ENCODE data around the gene DAZL. TPM values are rescaled to one million over a fixed set of nuclear protein-coding genes. Genes with fewer than 3 reads are reported as not detected.

DAZL gene
- polyA plus RNA-seq, 3 donors: not detected

GRCh38 chr3:16609927-16610580 is 4.8 kb upstream of the DAZL start:
- DNase-seq: no peak

GRCh38 chr3:16608816-16609215 is 3.6 kb upstream of the DAZL start:
- Histone ChIP-seq H3K27ac (ENCODE audit: low read depth in 1 of 2, low read length in 2 of 2) (no peak overlapping the region), H4K20me1 (ENCODE audit: insufficient read depth, low read length) (no peaks in the 10 kb centered on the region), H3K79me2 (ENCODE audit: insufficient read depth, low read length) (no peaks in the 10 kb centered on the region), H3K4me2 (replicated peaks; ENCODE audit: extremely low read depth, low read length, poor library complexity, severe bottlenecking) (no peak overlapping the region), H3K36me3 (replicated peaks in 1 of 2; ENCODE audit: control insufficient read depth in 1 of 2, insufficient read depth in 2 of 2, low read length in 2 of 2) (no peaks in the 10 kb centered on the region), H3K4me1 (ENCODE audit: control insufficient read depth in 1 of 2, insufficient read depth in 2 of 2, low read length in 2 of 2) (no peaks in the 10 kb centered on the region), H3K9ac (ENCODE audit: insufficient read depth, low read length, poor library complexity, severe bottlenecking) (no peak overlapping the region), H3K27me3 (ENCODE audit: control insufficient read depth in 2 of 2, insufficient read depth in 2 of 2, low read length in 2 of 2) (no peaks in the 10 kb centered on the region), H3K4me3 (replicated peaks in 1 of 3; ENCODE audit: low read depth in 2 of 3, low read length in 3 of 3) (no peak overlapping the region), H3K9me3 (replicated peaks in 1 of 2; ENCODE audit: control insufficient read depth in 1 of 2, insufficient read depth in 1 of 2, low read length in 2 of 2) (peaks cover 0 to 11% of the 10 kb centered on the region in 2 donors), H2AFZ (ENCODE audit: insufficient read depth, low read depth, low read length, poor library complexity, severe bottlenecking) (no peak overlapping the region)
- Mint-ChIP-seq H3K9me3 (peaks cover 3 to 8% (median 5%) of the 10 kb centered on the region in 7 donors), H3K27me3 (ENCODE audit: low read depth in 3 of 3) (peaks cover 1 to 3% (median 2%) of the 10 kb centered on the region in 3 donors), H3K4me1 (no peaks in the 10 kb centered on the region), H3K27ac (no peak overlapping the region), H3K4me3 (no peak overlapping the region), H3K36me3 (no peaks in the 10 kb centered on the region)
- TF ChIP-seq CTCF (IDR thresholded peaks at IDR 0.05): no peak
- DNase-seq: no peak
- 83% methylated on average over 1 of the region's 2 CpGs for WGBS (ENCODE audit: insufficient coverage)
- intact Hi-C loops (cut with micrococcal nuclease): no loop called here

More at GRCh38 chr3:16609927-16610580, 4.8 kb upstream of the DAZL start:
- Mint-ChIP-seq H3K27me3 (ENCODE audit: low read depth in 3 of 3) (peaks cover 1 to 3% (median 2%) of the 10 kb centered on the region in 3 donors), H3K36me3 (no peaks in the 10 kb centered on the region), H3K4me1 (peaks cover 8% of the 10 kb centered on the region), H3K27ac (no peak overlapping the region), H3K4me3 (no peak overlapping the region), H3K9me3 (peaks cover 1 to 2% (median 2%) of the 10 kb centered on the region in 7 donors)
- Histone ChIP-seq H3K9me3 (replicated peaks in 1 of 2; ENCODE audit: control insufficient read depth in 1 of 2, insufficient read depth in 1 of 2, low read length in 2 of 2) (peaks cover 0 to 2% of the 10 kb centered on the region in 2 donors), H3K4me2 (replicated peaks; ENCODE audit: extremely low read depth, low read length, poor library complexity, severe bottlenecking) (no peak overlapping the region), H3K4me3 (replicated peaks in 1 of 3; ENCODE audit: low read depth in 2 of 3, low read length in 3 of 3) (no peak overlapping the region), H3K4me1 (ENCODE audit: control insufficient read depth in 1 of 2, insufficient read depth in 2 of 2, low read length in 2 of 2) (no peaks in the 10 kb centered on the region), H3K9ac (ENCODE audit: insufficient read depth, low read length, poor library complexity, severe bottlenecking) (no peak overlapping the region), H2AFZ (ENCODE audit: insufficient read depth, low read depth, low read length, poor library complexity, severe bottlenecking) (no peak overlapping the region), H4K20me1 (ENCODE audit: insufficient read depth, low read length) (no peaks in the 10 kb centered on the region), H3K79me2 (ENCODE audit: insufficient read depth, low read length) (no peaks in the 10 kb centered on the region), H3K27me3 (ENCODE audit: control insufficient read depth in 2 of 2, insufficient read depth in 2 of 2, low read length in 2 of 2) (no peaks in the 10 kb centered on the region), H3K27ac (ENCODE audit: low read depth in 1 of 2, low read length in 2 of 2) (no peak overlapping the region), H3K36me3 (replicated peaks in 1 of 2; ENCODE audit: control insufficient read depth in 1 of 2, insufficient read depth in 2 of 2, low read length in 2 of 2) (no peaks in the 10 kb centered on the region)
- WGBS (ENCODE audit: insufficient coverage): 78% methylated on average over 1 of the region's 2 CpGs
- intact Hi-C loops (cut with micrococcal nuclease): no loop called here
- no peak for TF ChIP-seq CTCF (IDR thresholded peaks at IDR 0.05)
